H9 (cell line): Measurements from ENCODE around the gene MAEA. TPM values are rescaled to one million over a fixed set of nuclear protein-coding genes. Genes with fewer than 3 reads are reported as not detected.

Experiments used
- DNase-seq: peaks from one replicate; pipeline ENCODE4 v3.0.0-alpha.2; 2017
- H2AFZ ChIP-seq: one replicate; pipeline ENCODE4 v1.6.1; 2013; ENCODE audit warnings: mild to moderate bottlenecking, low read length, control low read depth, moderate library complexity
- H2AK5ac ChIP-seq: 2 replicates; pipeline ENCODE4 v1.6.1; 2013; ENCODE audit warnings: low read length, control low read depth, mixed read lengths; ENCODE audit not compliant: insufficient read length
- H2BK120ac ChIP-seq: one replicate; pipeline ENCODE4 v1.6.1; 2013; ENCODE audit warnings: low read depth, mild to moderate bottlenecking, low read length, control low read depth, inconsistent platforms; ENCODE audit not compliant: poor library complexity, severe bottlenecking
- H2BK12ac ChIP-seq: 2 replicates; pipeline ENCODE4 v1.6.1; 2013; ENCODE audit warnings: low read length, control low read depth, mixed read lengths, low read depth; ENCODE audit not compliant: insufficient read length
- H2BK15ac ChIP-seq: 2 replicates; pipeline ENCODE4 v1.6.1; 2013; ENCODE audit warnings: low read depth, low read length, control low read depth
- H2BK20ac ChIP-seq: one replicate; pipeline ENCODE4 v1.6.1; 2013; ENCODE audit warnings: low read depth, mild to moderate bottlenecking, low read length, control low read depth, inconsistent platforms; ENCODE audit not compliant: poor library complexity, severe bottlenecking
- H2BK5ac ChIP-seq: 2 replicates; pipeline ENCODE4 v1.6.1; 2013; ENCODE audit warnings: low read length, control low read depth, mixed read lengths; ENCODE audit not compliant: insufficient read length
- H3K14ac ChIP-seq: 2 replicates; pipeline ENCODE4 v1.6.1; 2013; ENCODE audit warnings: low read length, control low read depth; ENCODE audit not compliant: insufficient read depth
- H3K18ac ChIP-seq: 2 replicates; pipeline ENCODE4 v1.6.1; 2013; ENCODE audit warnings: low read depth, mild to moderate bottlenecking, mixed read lengths, low read length, control low read depth; ENCODE audit not compliant: insufficient read length
- H3K23ac ChIP-seq: 2 replicates; pipeline ENCODE4 v1.6.1; 2013; ENCODE audit warnings: low read length, control low read depth, mixed read lengths, low read depth; ENCODE audit not compliant: insufficient read length
- H3K23me2 ChIP-seq: 2 replicates; pipeline ENCODE4 v1.6.1; 2013; ENCODE audit warnings: low read depth, mild to moderate bottlenecking, mixed read lengths, low read length, control low read depth; ENCODE audit not compliant: insufficient read length, poor library complexity, severe bottlenecking
- H3K27ac ChIP-seq: 2 replicates; pipeline ENCODE4 v1.5.1; 2013; ENCODE audit warnings: low read length, control low read depth, mixed read lengths, low read depth; ENCODE audit not compliant: insufficient read length
- H3K27me3 ChIP-seq: 2 replicates; pipeline ENCODE4 v1.6.1; 2013; ENCODE audit warnings: low read length, control low read depth, inconsistent platforms; ENCODE audit not compliant: insufficient read depth
- H3K4ac ChIP-seq: 2 replicates; pipeline ENCODE4 v1.6.1; 2013; ENCODE audit warnings: low read depth, mild to moderate bottlenecking, control low read depth, inconsistent platforms, low read length, moderate library complexity
- H3K4me1 ChIP-seq: 2 replicates; pipeline ENCODE4 v1.6.1; 2013; ENCODE audit warnings: low read length, control low read depth, inconsistent platforms; ENCODE audit not compliant: insufficient read depth
- H3K4me2 ChIP-seq: 2 replicates; pipeline ENCODE4 v1.6.1; 2013; ENCODE audit warnings: low read length, control low read depth, mixed read lengths; ENCODE audit not compliant: insufficient read length, insufficient read depth
- H3K56ac ChIP-seq: 2 replicates; pipeline ENCODE4 v1.6.1; 2013; ENCODE audit warnings: low read depth, mild to moderate bottlenecking, mixed read lengths, low read length, control low read depth; ENCODE audit not compliant: insufficient read length
- H3K79me1 ChIP-seq: 2 replicates; pipeline ENCODE4 v1.6.1; 2013; ENCODE audit warnings: low read depth, mild to moderate bottlenecking, moderate library complexity, low read length, control low read depth, inconsistent platforms; ENCODE audit not compliant: insufficient read depth, poor library complexity, severe bottlenecking
- H3K79me2 ChIP-seq: 2 replicates; pipeline ENCODE4 v1.6.1; 2013; ENCODE audit warnings: low read length, control low read depth, inconsistent platforms; ENCODE audit not compliant: insufficient read depth
- H3K9ac ChIP-seq: 2 replicates; pipeline ENCODE4 v1.6.1; 2013; ENCODE audit warnings: low read length, control low read depth, mixed read lengths; ENCODE audit not compliant: insufficient read length; ENCODE audit errors: extremely low read depth
- H3K9me3 ChIP-seq: one replicate; pipeline ENCODE4 v1.6.1; 2013; ENCODE audit warnings: low read depth, low read length, inconsistent platforms; ENCODE audit not compliant: control insufficient read depth
- H3T11ph ChIP-seq: one replicate; pipeline ENCODE4 v1.6.1; 2013; ENCODE audit warnings: mild to moderate bottlenecking, low read length, control low read depth, inconsistent platforms
- H4K20me1 ChIP-seq: one replicate; pipeline ENCODE4 v1.6.1; 2013; ENCODE audit not compliant: control insufficient read depth, insufficient read length, insufficient read depth
- H4K5ac ChIP-seq: 2 replicates; pipeline ENCODE4 v1.6.1; 2013; ENCODE audit warnings: low read depth, mild to moderate bottlenecking, mixed read lengths, low read length, control low read depth; ENCODE audit not compliant: insufficient read length
- H4K8ac ChIP-seq: replicated peaks from 2 replicates; pipeline ENCODE4 v1.6.1; 2013; ENCODE audit warnings: low read length, control low read depth, mixed read lengths, low read depth; ENCODE audit not compliant: insufficient read length
- H4K91ac ChIP-seq: 2 replicates; pipeline ENCODE4 v1.6.1; 2013; ENCODE audit warnings: low read depth, mild to moderate bottlenecking, moderate library complexity, mixed read lengths, low read length, control low read depth; ENCODE audit not compliant: insufficient read length
- H3K27ac Mint-ChIP-seq, 3 experiments: 2 replicates in 2 of 3; 3 replicates in 1 of 3; pipeline ENCODE4 v1.8.0; 2020 to 2021; ENCODE audit warnings: mixed read lengths in 3 of 3, mild to moderate bottlenecking in 1 of 3, moderate library complexity in 1 of 3
- H3K27me3 Mint-ChIP-seq: 2 replicates; pipeline ENCODE4 v1.8.0; 2021; ENCODE audit warnings: low read depth, mild to moderate bottlenecking, moderate library complexity, mixed read lengths
- H3K36me3 Mint-ChIP-seq, 3 experiments: 2 replicates in 2 of 3; 3 replicates in 1 of 3; pipeline ENCODE4 v1.8.0; 2020 to 2021; ENCODE audit warnings: low read depth in 3 of 3, mixed read lengths in 3 of 3; ENCODE audit not compliant: insufficient read depth in 1 of 3
- H3K4me1 Mint-ChIP-seq, 2 experiments: 2 replicates each; pipeline ENCODE4 v1.8.0; 2020; ENCODE audit warnings: mixed read lengths in 2 of 2
- H3K4me3 Mint-ChIP-seq, 2 experiments: 2 replicates in 1 of 2; 3 replicates in 1 of 2; pipeline ENCODE4 v1.8.0; 2020 to 2021; ENCODE audit warnings: mild to moderate bottlenecking in 2 of 2, mixed read lengths in 2 of 2, moderate library complexity in 1 of 2
- H3K9me3 Mint-ChIP-seq, 2 experiments: 2 replicates in 1 of 2; 3 replicates in 1 of 2; pipeline ENCODE4 v1.8.0; 2020; ENCODE audit warnings: mild to moderate bottlenecking in 2 of 2, mixed read lengths in 2 of 2, moderate library complexity in 1 of 2
- WGBS: extraction: QIAGEN DNeasy Blood & Tissue Kit; methylation state at CpG from one replicate; pipeline ENCODE4 v1.1.7; 2013; ENCODE audit warnings: missing lambda C conversion rate, low lambda C conversion rate, mixed read lengths; ENCODE audit not compliant: insufficient read length; ENCODE audit errors: extremely low coverage; 5-methylcytosine and 5-hydroxymethylcytosine counted together
- total RNA-seq: library from RNA; stranded (reverse); gene quantifications from 2 replicates; pipeline ENCODE4 v1.2.1, GENCODE V29; 2021
- TF ChIP-seq, protein P1 (sequence below): fragments of 200-600 bp; sonication (generic); conservative IDR thresholded peaks from 3 replicates; pipeline ENCODE4 v1.8.0; 2021; ENCODE audit warnings: antibody characterized with exemption, mild to moderate bottlenecking

Gene MAEA
- total RNA-seq, 1 experiment from 2014 or later: 85.6 TPM

GRCh38 chr4:1376391-1376840 lies 86.7 kb downstream of the MAEA start:
- no peak for DNase-seq

More at GRCh38 chr4:1376391-1376840, 86.7 kb downstream of the MAEA start:
- Histone ChIP-seq H2BK12ac (no peak overlapping the region), H4K8ac (no peak overlapping the region), H3K23me2 (no peaks in the 10 kb centered on the region), H3K4ac (no peak overlapping the region), H2BK15ac (no peak overlapping the region), H3K79me1 (no peaks in the 10 kb centered on the region), H3K79me2 (no peaks in the 10 kb centered on the region), H3K4me1 (no peaks in the 10 kb centered on the region), H3T11ph (no peak overlapping the region), H4K91ac (no peak overlapping the region), H3K56ac (no peak overlapping the region), H3K27ac (no peak overlapping the region), H2BK120ac (no peak overlapping the region), H2BK5ac (no peak overlapping the region), H4K20me1 (peaks cover 3% of the 10 kb centered on the region), H2AFZ (no peak overlapping the region), H4K5ac (no peak overlapping the region), H3K27me3 (no peaks in the 10 kb centered on the region), H3K23ac (no peak overlapping the region), H3K4me2 (no peak overlapping the region), H2AK5ac (no peak overlapping the region), H3K18ac (no peak overlapping the region), H3K9ac (no peak overlapping the region), H3K9me3 (no peaks in the 10 kb centered on the region), H3K14ac (no peak overlapping the region), H2BK20ac (no peak overlapping the region)
- Mint-ChIP-seq H3K4me1 (no peaks in the 10 kb centered on the region), H3K4me3 (no peak overlapping the region), H3K27me3 (no peaks in the 10 kb centered on the region), H3K27ac (no peak overlapping the region), H3K36me3 (peaks cover 2 to 13% (median 10%) of the 10 kb centered on the region in 3 experiments; a peak in 5 of 7 replicates), H3K9me3 (no peaks in the 10 kb centered on the region)
- whole genome bisulfite sequencing: no CpG with 5 or more reads among the region's 23 CpGs
- TF ChIP-seq, protein P1, sequence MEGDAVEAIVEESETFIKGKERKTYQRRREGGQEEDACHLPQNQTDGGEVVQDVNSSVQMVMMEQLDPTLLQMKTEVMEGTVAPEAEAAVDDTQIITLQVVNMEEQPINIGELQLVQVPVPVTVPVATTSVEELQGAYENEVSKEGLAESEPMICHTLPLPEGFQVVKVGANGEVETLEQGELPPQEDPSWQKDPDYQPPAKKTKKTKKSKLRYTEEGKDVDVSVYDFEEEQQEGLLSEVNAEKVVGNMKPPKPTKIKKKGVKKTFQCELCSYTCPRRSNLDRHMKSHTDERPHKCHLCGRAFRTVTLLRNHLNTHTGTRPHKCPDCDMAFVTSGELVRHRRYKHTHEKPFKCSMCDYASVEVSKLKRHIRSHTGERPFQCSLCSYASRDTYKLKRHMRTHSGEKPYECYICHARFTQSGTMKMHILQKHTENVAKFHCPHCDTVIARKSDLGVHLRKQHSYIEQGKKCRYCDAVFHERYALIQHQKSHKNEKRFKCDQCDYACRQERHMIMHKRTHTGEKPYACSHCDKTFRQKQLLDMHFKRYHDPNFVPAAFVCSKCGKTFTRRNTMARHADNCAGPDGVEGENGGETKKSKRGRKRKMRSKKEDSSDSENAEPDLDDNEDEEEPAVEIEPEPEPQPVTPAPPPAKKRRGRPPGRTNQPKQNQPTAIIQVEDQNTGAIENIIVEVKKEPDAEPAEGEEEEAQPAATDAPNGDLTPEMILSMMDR: no peak
